ENCODE results near the gene ZBTB16. TPM values are rescaled to one million over a fixed set of nuclear protein-coding genes. Genes with fewer than 3 reads are reported as not detected.

Gene ZBTB16
- polyA plus RNA-seq, 1 donor = 5.5 TPM

GRCh38 chr11:114215871-114216795, 156.6 kb downstream of the ZBTB16 start:
- no peak for DNase-seq

GRCh38 chr11:114216796-114217180, 157.3 kb downstream of the ZBTB16 start:
- DNase-seq = no peak

- DNase-seq = no peak
Measured at GRCh38 chr11:114218508-114218907, 159.0 kb downstream of the ZBTB16 start.

GRCh38 chr11:114219559-114220349, 160.2 kb downstream of the ZBTB16 start:
- no peak for DNase-seq

GRCh38 chr11:114221037-114221436, 161.5 kb downstream of the ZBTB16 start:
- DNase-seq = no peak

- no peak for DNase-seq
Measured at GRCh38 chr11:114225661-114226060, 166.2 kb downstream of the ZBTB16 start.

- no peak for DNase-seq
Measured at GRCh38 chr11:114226356-114226755, 166.8 kb downstream of the ZBTB16 start.

- no peak for DNase-seq
Measured at GRCh38 chr11:114228435-114229411, 169.2 kb downstream of the ZBTB16 start.

GRCh38 chr11:114230031-114230704, 170.7 kb downstream of the ZBTB16 start:
- no peak for DNase-seq

- DNase-seq = no peak
Measured at GRCh38 chr11:114232400-114233059, 173.0 kb downstream of the ZBTB16 start.

GRCh38 chr11:114233755-114234154, 174.2 kb downstream of the ZBTB16 start:
- no peak for DNase-seq

GRCh38 chr11:114236829-114237228, 177.3 kb downstream of the ZBTB16 start:
- no peak for DNase-seq

- no peak for DNase-seq
Measured at GRCh38 chr11:114237321-114238280, 178.1 kb downstream of the ZBTB16 start.

GRCh38 chr11:114239753-114240161, 180.2 kb downstream of the ZBTB16 start:
- DNase-seq = no peak

GRCh38 chr11:114242032-114242431, 182.5 kb downstream of the ZBTB16 start:
- no peak for DNase-seq

GRCh38 chr11:114243461-114244372, 184.2 kb downstream of the ZBTB16 start:
- DNase-seq = peak; percentile 54

- no peak for DNase-seq
Measured at GRCh38 chr11:114244726-114245394, 185.3 kb downstream of the ZBTB16 start.
